Measurements from ENCODE around the gene DNAJB5.

DNAJB5 gene

DNA sequence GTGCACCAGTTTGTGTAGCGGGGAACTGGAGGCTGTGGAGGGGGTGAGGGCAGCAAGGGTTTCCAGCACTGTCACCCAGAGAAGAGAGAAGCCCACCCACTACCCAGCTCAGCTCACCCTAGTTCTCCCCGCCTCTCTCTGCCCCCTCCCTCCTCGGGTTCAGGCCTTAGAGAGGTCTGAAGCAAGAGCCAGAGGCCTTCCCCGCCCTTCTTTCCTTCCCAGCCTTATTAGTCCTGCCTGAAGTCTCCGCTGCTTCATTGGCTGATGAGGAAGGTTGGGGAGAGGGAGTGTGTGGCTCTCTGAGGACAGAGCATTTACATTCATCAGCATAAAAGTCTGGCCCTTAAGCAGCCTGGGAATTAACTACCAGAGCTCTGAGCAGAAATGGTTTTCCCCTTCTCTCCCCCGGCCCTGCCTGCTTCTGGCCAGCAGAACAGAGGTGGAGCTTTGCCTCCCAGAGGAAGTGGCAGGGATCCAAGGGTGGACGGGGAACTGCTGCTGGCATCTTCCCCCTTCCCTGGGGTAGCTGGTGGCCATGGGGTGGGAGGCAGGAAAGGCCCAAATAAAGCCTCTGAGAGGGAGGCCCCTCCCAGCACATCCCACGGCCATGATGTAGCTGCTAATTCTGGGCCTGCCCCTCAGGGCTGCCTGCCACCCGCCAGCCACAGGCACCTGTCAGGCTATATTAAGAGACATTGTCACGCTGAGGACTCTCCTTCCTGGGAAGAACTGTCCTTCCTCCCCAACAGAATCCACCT, 4.1 kb downstream of the DNAJB5 start:
- in situ Hi-C loops (cut with MboI; ENCODE audit: low sequenced_read_pairs, unreplicated experiment) = no loop called here
- TF ChIP-seq, protein P1, sequence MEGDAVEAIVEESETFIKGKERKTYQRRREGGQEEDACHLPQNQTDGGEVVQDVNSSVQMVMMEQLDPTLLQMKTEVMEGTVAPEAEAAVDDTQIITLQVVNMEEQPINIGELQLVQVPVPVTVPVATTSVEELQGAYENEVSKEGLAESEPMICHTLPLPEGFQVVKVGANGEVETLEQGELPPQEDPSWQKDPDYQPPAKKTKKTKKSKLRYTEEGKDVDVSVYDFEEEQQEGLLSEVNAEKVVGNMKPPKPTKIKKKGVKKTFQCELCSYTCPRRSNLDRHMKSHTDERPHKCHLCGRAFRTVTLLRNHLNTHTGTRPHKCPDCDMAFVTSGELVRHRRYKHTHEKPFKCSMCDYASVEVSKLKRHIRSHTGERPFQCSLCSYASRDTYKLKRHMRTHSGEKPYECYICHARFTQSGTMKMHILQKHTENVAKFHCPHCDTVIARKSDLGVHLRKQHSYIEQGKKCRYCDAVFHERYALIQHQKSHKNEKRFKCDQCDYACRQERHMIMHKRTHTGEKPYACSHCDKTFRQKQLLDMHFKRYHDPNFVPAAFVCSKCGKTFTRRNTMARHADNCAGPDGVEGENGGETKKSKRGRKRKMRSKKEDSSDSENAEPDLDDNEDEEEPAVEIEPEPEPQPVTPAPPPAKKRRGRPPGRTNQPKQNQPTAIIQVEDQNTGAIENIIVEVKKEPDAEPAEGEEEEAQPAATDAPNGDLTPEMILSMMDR (IDR thresholded peaks at IDR 0.05; ENCODE audit: borderline replicate concordance, control extremely low read depth, extremely low read depth, insufficient read depth, missing control alignments) = no peak
- DNase-seq (ENCODE audit: low spot score) = peak; percentile 71

DNA sequence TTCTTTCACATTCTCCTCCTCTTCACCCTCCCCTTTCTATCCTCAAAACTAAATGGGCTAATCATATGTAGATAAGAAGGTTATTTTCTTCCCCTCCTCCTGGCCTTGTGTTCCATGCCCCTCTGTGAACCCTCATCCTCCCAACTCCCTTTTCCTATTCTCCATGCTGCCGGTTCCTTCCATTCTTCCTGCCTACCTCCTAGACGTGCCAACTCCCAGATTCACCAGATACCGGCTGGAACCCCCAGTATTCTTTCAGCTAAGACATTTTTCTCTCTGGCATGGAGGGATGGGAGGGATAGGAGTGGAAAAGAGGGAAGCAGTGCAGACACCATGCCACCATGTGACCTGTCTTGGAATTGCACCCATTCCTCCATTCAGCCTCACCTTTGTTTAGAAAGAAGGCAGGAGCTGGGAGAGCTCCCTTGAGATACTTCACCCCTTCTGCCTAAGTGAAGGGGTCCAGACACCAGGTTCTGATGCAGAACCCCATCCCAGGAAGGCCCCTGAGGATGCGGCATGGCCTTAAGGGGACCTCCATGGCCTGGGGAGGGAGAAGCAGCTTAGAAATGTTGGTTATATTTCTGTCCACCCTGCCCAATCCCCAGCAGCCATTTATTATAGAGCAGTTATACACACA, 4.8 kb downstream of the DNAJB5 start:
- peak; percentile 40 for DNase-seq (ENCODE audit: low spot score)
- in situ Hi-C loops (cut with MboI; ENCODE audit: low sequenced_read_pairs, unreplicated experiment) = no loop called here

DNA sequence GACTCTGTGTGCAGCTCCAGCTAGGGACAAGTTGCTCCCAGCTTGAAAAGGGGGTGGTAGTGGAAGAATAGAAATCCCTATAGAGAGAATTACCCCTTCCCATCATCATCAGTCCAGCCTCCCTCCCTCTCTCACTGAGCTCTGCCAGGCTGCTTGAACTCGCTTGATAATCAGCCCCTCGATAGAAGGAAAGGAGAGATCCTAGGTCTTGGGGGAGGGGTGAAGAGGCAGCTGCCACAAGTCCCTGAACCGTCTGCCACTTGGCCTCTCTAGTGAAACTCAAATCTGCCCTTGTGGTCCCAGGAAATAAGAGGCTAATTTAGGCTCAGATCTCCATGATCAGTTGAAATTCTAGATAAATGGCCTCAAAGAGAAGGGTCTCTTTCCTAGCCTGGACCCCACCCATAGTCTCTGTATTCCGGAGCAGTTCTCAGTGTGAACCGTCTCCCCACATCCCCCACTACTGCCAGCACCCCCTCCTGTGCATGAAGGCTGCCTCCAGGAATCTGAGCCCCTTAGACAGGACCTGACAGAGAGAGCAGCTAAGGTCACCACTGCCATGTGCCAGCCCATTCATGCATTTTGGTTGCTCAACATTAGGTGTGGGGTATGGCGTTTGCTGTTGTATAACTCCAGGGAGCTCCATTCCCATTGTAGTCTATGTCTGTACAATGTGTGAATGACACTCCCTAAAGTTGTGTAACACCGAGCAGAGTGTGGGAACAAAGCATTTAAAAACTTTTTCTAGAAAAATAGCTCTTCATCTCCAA, 5.5 kb downstream of the DNAJB5 start:
- peak; percentile 4 for DNase-seq (ENCODE audit: low spot score)
- in situ Hi-C loops (cut with MboI; ENCODE audit: low sequenced_read_pairs, unreplicated experiment) = no loop called here
- TF ChIP-seq, protein P1 (IDR thresholded peaks at IDR 0.05; ENCODE audit: borderline replicate concordance, control extremely low read depth, extremely low read depth, insufficient read depth, missing control alignments) = no peak

More for the DNA sequence above, 4.8 kb downstream of the DNAJB5 start:
- TF ChIP-seq, protein P1 (IDR thresholded peaks at IDR 0.05; ENCODE audit: borderline replicate concordance, control extremely low read depth, extremely low read depth, insufficient read depth, missing control alignments) = no peak

DNA sequence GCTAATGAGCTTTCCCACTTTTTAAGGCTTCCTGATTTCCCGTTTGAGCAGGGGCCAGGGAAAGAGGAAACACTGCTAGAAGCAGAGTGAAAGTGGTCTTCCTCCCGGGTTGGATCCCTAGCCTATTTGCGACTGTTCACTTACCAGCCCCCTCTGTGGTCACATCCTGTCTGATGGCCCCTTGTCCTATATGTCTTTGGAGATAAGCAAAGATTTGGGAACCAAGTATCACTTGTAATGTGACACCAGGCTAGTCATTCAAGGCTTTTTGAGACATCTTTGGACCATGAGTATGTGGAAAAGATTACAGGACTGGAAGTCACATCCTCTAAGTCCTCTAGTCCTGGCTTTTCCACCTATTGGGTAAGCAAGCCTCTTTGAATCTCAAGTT, 6.1 kb downstream of the DNAJB5 start:
- in situ Hi-C loops (cut with MboI; ENCODE audit: low sequenced_read_pairs, unreplicated experiment) = no loop called here
- TF ChIP-seq, protein P1 (IDR thresholded peaks at IDR 0.05; ENCODE audit: borderline replicate concordance, control extremely low read depth, extremely low read depth, insufficient read depth, missing control alignments) = no peak
- DNase-seq (ENCODE audit: low spot score) = peak; percentile 7

DNA sequence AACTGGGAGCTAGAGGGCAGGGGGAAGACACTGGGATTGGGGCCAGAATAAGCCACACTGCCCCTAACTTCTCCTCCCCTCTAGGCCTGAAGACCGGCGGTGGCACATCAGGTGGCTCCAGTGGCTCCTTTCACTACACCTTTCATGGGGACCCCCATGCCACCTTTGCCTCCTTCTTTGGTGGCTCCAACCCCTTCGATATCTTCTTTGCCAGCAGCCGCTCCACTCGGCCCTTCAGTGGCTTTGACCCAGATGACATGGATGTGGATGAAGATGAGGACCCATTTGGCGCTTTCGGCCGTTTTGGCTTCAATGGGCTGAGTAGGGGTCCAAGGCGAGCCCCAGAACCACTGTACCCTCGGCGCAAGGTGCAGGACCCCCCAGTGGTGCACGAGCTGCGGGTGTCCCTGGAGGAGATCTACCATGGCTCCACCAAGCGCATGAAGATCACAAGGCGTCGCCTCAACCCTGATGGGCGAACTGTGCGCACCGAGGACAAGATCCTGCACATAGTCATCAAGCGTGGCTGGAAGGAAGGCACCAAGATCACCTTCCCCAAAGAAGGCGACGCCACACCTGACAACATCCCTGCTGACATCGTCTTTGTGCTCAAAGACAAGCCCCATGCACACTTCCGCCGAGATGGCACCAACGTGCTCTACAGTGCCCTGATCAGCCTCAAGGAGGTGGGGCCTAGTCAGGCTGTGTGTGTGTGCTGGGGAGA, 6.8 kb downstream of the DNAJB5 start:
- TF ChIP-seq, protein P1 (IDR thresholded peaks at IDR 0.05; ENCODE audit: borderline replicate concordance, control extremely low read depth, extremely low read depth, insufficient read depth, missing control alignments) = no peak
- in situ Hi-C loops (cut with MboI; ENCODE audit: low sequenced_read_pairs, unreplicated experiment) = no loop called here
- peak; percentile 3 for DNase-seq (ENCODE audit: low spot score)

DNA sequence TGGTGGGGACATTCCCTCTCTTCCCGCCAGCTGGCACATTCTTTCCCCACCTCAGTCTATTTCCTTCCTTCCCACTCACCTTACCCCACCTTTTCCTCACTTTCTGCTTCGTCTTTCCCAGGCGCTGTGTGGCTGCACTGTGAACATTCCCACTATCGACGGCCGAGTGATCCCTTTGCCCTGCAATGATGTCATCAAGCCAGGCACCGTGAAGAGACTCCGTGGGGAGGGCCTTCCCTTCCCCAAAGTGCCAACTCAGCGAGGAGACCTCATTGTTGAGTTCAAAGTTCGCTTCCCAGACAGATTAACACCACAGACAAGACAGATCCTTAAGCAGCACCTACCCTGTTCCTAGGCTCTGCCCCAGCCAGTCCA, 7.3 kb downstream of the DNAJB5 start:
- peak; percentile 1 for DNase-seq (ENCODE audit: low spot score)
- TF ChIP-seq, protein P1 (IDR thresholded peaks at IDR 0.05; ENCODE audit: borderline replicate concordance, control extremely low read depth, extremely low read depth, insufficient read depth, missing control alignments) = no peak
- in situ Hi-C loops (cut with MboI; ENCODE audit: low sequenced_read_pairs, unreplicated experiment) = no loop called here
